Panc1 (cell line): Measurements from ENCODE around the gene KCNJ12.

Experiments
- CTCF ChIP-seq: fragments of 450-650 bp; IDR thresholded peaks from 2 replicates; pipeline ENCODE4 v1.5.1; 2017; ENCODE audit warnings: mild to moderate bottlenecking
- POLR2AphosphoS5 ChIP-seq: IDR thresholded peaks from 2 replicates; pipeline ENCODE4 v1.6.1; 2012; ENCODE audit warnings: mild to moderate bottlenecking, low read depth, low read length, moderate library complexity

- TF ChIP-seq CTCF (no peak), POLR2AphosphoS5 (no peak)
Measured at GRCh38 chr17:21354796-21355385, 21.3 kb upstream of the KCNJ12 start.
